ENCODE results near the gene HTR7.
"Not testable (repeated sequence)": the region's sequence is repeated elsewhere in the genome, so short reads cannot be mapped to it uniquely, and the experiment has no call there.

The HTR7 gene

DNA sequence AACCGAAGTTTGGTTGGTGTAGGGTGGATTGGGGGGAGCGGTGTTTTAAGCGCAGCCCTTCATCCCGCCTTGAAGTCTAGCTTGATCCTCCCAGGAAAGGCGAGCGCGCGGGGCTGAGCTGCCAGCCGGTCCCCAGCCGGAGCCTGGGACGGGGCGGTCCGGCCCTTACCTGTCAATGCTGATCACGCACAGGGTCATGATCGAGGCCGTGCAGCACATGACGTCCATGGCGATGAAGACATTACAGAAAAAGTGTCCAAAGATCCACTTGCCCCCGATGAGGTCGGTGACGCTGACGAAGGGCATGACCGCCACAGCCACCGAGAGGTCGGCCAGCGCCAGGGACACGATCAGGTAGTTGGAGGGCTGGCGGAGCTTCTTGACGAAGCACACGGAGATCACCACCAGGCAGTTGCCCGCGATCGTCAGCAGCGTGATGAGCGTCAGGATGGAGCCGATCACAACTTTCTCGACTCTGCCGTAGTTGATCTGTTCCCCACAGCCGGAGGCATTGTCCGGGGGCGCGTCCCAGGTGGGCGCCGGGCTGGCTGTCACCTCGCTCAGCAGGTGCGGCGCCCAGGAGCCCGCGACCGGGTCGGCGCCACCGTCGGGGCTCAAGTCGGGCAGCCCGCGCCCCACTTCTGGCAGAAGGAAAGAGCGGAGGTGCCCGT, 740 bp downstream of the HTR7 start:
- DNase-seq, result no peak

DNA sequence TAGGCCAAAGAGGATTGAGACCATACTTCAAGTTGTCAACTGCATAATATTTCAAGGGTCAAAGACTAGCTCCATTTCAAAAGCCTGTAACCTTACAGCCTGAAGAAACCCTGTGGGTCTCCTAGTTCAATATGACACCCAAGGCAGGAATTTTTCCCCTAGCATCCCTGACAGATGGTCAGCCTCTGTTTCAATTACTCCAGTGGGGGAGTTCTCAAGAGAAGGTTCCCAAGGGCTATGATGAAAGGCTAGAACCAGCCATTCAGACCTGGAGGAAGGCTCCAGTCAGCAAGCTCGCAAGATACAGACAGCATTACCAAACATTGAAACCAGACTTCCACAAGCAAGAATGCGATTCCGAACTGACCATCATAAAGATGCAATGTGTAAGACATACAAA, 1.6 kb downstream of the HTR7 start:
- no peak for DNase-seq

DNA sequence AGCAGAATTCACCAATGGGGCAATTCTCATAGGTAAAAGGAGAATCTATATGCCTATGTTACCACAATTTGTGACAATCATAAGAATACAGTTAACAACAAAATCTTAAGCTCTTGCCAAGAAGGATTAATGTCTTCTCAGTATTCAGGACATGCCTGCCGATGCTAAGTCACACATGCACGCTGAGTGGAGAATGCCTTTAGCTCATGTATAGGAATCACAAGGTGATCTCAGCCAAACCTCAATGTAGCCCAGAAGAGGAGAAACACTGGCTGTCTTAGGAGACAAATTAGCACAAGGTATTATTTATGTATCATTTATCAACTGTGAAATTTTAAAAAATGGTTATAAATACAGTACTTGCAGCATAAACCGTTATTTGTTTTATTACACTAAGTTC, 2.7 kb downstream of the HTR7 start:
- no peak for DNase-seq

DNA sequence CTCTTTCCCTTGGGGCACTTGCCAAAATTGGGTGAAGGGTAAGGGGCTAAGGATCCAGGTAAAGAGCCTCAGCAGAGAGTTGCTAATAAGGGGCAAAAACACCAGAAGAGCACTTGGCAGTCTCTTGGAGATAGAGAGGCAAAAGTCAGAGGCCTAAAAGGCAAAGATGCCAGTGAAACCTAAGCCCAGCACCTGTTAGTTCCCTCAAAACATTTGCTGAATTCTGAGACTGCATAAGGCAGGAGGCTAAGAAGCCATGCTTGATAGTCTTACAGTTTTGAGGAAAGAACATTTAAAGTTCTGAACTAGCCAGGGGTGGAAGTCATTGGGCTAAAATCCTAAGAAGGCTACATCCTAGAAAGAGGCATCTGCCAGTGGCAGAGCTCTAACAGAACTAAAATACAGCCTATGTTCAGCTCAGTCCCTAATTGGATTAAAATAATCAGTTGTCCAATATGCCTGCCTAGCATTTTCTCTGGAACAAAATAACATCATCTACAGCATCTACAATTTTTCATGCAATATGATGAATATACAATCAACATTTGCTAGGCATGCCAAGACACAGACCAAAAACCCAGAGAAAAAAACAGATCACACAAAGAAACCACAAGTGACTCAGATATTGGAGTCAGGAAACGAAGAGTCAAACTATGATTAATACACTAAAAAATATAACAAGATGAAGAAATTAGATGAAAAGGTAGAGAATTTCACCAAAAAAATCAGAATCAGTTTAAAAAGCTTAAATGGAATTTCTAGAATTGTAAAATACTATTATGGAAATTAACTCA, 7.7 kb downstream of the HTR7 start:
- DNase-seq, result no peak

DNA sequence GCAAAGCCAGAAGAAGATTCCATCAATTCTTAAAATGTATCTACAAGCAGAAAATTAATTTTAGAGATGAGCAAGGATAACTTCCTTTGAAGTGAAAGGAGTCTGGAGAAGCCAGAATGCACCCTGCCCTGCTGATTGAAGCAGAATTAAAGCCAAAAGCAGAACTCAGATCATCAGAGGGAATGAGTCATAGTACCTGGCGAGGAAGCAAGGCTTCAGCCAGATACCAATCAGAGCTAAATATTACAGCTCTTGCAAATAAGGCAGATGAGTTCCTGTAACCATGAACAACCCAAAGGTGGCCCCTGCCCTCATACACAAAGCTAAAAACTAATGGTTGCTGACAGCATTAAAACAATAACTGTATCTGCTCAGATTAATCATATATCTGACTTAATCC, 10.4 kb downstream of the HTR7 start:
- no peak for DNase-seq

DNA sequence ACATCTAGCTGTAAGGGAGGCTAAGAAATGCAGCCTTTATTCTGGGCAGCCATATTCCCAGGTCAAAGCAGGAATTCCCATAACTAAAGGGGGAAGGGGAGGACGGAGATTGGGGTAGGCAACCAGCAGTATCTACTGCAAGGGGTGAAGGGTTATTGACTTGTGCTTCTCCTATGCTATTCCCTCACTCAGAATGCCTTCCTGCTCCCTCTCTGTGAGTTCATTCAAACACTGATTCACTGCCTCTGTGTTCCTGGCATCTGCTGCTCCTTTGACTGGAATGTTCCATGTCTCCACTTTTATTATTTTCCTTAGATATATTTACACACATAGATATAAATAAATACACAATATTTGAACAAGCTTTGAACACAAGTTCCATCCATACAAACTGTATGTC, 11.1 kb downstream of the HTR7 start:
- no peak for DNase-seq

DNA sequence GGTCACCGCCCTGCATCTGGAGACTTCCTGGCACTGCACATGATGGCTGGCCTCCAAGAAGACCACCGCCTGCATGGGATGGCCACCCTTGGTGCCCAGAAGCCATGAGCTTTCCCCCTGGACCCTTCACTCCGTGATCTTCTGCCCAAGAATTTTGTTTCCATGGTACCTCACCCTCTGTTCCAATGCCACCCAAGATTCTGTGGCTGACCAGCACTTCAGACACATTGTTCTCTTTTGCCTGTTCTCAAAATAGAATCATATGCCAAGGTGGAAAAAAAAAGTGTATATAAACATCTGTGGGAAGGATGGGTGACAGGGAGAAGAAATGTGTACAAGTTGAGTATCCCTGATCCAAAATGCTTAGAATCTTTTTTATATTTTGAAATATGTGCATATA, 12.1 kb downstream of the HTR7 start:
- no peak for DNase-seq

DNA sequence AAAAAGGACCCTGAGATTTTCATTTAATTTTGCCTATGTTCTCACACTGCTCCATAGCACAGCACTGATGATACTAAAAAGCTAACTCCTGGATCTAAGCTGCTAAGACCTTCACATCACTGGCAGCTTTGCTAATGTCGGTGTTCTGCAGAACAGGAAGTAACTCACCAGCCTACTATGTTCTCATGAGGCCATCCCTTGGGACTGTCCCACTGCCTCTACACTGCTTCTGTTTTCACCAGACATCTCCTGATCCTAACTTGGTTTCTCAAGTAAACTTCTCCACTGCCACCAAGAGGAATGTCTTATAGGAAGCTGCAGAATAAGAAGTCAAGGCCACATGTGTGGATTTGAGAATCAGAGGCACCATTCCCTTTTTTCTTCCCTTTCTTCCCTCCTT, 15.1 kb downstream of the HTR7 start:
- no peak for DNase-seq

DNA sequence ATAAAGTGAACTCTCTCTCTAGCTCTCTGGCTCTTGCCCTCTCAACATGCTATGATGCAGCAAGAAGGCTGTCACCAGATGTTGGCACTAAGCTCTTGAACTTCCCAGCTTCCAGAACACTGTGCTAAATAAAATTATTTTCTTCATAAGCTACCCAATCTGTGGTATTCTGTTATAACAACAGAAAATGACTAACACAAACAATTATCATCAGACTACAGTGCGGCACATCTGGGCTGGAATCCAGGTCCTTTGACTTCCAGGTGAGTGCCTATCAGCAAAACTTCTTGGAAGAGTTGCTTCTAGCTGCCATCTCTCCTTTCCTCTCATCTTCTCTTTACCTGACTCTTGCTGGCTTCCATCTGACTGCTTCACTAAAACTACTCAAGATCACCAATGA, 20.4 kb downstream of the HTR7 start:
- DNase-seq, result no peak

DNA sequence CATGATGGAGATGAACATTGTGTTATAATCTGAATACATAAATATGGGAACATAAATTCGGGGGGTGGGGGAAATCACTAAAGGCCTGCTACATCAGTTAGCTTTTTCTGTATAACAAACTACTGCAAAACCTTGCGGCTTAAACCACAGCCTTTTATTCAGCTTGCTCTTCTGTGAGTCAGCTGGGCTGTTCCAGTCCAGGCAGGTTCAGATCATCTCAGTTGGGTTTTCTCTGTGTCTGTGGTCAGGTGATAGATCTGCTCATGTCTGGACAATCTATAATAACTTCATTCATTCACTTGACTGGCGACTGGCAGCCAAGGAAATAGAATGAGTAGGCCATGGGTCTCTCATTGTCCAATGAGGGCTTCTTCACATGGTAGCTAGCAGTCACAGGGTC, 23.5 kb downstream of the HTR7 start:
- no peak for DNase-seq

DNA sequence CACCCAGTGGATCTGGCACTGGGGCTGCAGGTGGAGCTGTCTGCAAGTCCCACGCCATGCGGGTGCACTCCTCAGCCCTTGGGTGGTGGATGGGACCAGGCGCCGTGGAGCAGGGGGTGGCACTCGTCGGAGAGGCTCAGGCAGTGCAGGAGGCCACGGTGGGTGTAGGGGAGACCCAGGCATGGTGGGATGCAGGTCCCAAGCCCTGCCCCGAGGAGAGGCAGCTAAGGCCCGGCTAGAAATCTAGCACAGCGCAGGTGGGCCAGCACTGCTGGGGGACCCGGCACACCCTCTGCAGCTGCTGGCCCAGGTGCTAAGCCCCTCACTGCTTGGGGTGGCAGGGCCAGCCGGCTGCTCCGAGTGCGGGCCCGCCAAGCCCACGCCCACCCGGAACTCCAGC, 25.7 kb downstream of the HTR7 start:
- DNase-seq, result no peak

DNA sequence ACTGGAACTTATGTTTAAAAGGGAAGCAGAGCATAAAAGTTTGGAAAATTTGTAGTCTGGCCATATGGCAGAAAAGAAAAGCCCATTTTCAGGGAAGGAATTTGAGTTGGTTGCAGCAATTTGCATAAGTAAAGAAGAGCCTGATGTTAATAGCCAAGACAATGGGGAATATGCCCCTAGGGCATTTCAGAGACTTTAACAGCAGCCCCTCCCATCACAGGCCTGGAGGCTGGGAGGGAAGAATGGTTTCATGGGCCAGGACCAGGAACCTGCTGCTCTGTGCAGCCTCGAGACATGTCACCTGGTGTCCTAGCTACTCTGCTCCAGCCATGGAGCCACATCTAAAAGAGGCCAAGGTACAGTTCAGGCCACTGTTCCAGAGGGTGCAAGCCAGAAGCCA, 35.3 kb downstream of the HTR7 start:
- no peak for DNase-seq

DNA sequence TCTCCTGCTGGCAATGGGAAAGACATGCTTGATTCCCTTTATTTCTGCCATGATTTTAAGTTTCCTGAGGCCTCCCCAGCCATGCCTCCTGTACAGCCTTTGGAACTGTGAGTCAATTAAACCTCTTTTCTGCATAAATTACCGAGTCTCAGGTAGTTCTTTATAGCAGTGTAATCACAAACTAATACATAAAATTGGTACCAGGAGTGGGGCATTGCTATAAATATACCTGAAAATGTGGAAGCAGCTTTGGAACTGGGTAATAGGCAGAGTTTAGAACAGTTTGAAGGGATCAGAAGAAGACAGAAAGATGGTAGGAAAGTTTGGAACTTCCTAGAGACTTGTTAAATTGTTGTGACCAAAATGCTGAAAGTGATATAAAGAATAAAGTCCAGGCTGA, 36.0 kb downstream of the HTR7 start:
- not testable (repeated sequence) for DNase-seq

DNA sequence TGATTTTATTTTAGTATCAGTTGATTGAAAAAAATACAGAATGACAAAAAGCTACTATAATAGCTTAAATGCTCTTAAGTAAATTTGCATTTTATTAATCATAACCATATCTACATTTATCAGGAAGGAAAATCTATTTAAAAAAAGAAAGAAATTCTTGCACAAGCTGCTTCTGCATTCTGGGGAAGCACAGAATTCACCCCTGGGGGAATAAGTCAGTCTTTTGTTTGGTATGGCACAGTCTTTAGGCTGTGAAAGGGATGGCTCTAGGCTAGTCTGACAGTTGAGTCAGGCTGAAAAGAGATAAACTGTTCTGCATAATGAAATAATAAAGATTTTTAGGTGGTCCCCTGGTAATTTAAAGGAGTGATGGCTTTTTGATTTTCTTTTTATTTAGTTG, 37.9 kb downstream of the HTR7 start:
- DNase-seq, result no peak

DNA sequence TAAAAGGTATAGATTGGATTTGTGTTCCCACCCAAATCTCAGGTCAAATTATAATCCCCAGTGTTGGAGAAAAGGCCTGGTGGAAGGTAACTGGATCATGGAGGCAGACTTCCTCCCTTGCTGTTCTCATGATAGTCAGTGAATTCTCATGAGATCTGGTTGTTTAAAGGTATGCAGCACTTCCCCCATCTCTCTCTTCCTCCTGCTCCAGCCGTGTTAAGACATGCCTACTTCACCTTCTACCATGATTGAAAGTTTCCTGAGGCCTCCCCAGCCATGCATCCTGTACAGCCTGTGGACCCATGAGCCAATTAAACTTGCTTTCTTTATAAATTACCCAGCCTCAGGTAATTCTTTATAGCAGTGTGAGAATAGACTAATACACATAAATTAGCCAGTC, 39.1 kb downstream of the HTR7 start:
- DNase-seq, result no peak

DNA sequence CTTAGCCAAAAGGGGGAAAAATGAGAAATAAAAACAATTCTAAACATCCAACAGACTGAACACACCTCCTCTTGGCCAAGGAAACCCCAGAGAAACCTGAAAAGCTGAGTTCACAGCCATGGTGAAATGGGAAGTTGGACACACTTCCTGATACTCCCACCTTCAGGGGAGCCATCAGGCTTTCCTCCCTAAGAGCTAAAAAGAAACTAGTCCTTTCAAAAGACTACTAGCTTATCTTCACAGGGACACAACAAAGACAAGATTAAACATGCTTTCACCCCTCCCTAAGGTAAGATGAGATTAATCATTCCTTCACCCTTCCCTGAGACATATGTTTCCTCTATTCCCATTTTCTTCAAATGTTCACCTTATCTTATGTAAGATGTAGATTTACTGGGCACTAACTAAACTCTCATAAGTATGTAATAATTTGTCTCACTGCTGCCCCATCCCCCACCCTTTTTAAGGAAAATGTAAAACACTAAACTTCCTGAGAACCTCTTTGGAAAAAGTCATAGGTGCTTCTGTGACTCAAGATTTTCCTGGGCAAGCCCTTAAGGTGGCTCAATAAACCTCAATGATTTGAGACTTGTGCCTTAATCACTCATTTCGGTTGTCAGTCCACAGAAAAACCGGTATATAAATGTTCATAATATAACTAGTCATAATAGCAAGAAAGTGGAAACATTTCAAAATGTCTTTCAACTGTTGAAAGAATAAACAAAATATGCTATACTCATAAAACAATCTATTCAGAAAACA, 40.5 kb downstream of the HTR7 start:
- no peak for DNase-seq

DNA sequence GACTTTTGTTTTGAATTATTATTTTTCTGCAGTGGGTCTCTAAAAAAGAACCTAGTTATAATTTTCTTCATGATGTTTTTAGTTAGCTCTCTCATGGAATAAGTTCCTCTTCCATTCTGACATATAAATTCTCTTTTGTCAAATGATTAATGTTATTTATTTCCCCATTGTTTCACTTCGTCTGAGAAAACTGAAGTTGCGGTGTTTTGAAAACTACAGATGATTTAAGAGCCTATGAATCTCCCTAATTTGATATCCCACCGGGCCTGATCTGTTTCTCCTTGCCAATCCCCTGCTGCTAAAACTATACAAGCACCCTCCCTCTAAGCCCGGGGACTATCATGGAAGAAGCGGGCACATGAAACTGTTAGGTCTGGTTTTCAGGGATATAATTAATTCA, 41.4 kb downstream of the HTR7 start:
- no peak for DNase-seq

DNA sequence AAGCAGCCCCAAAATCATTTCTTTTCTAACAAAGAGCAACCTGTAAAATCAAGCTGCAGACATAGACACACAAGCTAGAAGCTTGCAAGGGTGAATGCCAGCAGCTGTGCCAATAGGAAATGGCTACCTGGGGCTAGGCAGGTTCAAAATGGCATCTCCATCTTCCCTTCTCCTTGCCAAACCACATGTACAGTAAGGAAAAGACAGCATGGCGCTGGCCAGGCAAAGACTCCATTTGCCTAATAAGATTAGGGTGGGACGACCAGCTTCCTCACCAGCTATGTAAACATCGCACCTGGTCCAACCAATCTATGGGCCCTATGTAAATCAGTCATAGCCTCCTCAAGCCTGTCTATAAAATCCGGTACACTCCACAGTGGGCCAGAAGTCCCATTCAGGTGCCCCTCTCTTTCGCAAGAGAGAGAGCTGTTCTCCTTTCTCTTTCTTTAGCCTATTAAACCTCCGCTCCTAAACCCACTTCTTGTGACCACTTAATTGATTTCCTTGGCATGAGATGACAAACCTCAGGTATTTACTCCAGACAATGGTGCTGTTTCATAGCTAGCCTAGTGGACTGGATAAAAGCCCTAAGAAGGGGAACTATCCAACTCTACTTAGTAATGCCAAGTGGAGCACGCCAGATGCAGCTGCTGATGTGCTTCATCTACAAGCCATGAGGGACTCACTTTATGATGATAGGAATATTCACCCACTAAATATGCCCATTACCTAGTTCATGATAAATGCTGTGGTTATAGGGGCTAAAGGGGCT, 44.1 kb downstream of the HTR7 start:
- no peak for DNase-seq

DNA sequence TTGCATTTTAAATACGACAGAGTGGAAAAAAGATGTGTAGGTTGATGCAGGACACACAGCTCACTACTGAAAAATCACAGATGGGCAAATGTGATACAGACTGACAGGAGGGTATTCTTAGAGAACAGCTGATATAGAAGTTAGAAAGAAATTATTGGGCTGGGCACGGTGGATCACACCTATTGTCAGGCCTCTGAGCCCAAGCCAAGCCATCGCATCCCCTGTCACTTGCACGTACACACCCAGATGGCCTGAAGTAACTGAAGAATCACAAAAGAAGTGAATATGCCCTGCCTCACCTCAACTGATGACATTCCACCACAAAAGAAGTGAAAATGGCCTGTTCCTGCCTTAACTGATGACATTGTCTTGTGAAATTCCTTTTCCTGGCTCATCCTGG, 50.7 kb downstream of the HTR7 start:
- not testable (repeated sequence) for DNase-seq

DNA sequence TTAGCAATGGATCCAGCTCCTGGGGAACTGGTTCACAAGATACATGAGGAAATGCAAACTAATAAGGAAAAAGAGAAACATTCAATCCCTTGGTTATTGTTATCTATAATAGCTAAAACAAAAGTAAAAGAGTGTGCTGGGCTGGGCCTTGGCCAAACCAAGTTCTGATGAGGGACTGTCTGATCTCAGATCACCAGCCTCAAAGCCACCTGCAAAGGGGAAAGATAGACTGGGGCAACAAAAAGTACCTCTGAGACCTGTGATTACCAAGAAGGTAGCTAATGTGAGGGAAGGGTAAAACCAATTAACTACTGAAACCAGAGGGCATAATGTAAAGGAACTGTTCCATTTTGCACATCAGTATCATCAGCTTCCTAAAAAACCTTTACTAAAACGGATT, 51.2 kb downstream of the HTR7 start:
- DNase-seq, result no peak

DNA sequence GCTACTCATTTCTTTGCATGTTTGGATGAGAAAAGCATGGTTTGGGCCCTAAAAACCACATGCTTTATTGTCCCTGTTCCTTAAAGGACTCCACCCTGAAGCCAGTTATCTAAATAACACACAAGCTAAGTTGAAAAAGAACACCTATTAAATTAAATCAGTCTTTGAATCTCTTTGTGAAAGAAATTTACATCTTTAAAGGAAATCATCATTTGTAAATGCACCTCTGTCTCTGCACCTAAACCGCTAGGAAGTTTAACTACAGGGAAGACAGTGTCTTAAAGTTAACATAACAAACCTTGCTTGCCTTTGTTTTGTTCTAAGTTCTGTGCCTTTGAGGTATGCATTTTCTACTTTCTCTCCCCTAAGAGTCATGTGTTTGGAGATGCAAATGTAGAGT, 52.6 kb downstream of the HTR7 start:
- no peak for DNase-seq

DNA sequence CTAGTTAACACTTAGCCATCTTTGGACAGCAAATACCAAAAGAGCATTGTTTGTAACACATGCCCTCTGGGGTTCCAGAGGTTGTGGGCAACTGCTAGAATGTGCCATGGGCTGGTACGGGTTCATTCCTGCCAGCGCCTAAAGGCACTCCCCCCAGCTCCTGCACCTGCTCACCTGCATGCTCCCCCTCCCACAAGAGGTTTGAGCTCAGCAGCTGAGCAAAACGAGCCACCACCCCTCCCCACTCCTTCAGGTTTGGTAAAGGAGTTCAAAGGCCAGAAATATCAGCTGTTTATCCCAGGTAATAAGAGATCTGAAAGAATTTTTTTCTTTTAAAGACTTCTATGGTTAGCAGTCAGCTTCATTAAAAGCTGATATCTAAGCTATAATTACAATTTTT, 53.5 kb downstream of the HTR7 start:
- no peak for DNase-seq

DNA sequence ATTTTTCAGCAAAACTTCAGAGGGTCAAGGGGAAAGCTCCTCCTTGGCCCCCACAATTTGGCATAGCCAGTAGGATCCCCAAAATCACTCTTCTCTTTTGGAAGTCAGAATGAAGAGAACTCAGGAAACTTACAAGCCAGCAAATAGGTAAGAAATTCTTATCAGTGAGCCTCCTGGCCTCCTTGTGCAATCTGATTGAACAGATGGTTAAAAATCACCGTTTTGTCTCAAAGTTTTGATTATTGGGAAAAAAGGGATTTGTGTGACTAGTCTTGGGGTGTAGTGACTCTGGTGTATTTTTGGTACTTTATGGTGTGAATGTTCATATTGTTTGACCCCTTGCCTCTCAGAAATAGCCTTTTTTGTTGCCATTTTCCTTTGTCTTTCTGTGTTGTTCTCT, 56.2 kb downstream of the HTR7 start:
- no peak for DNase-seq
